H1 (cell line): ENCODE measurements around the gene ZBTB20. TPM values are rescaled to one million over a fixed set of nuclear protein-coding genes. Genes with fewer than 3 reads are reported as not detected.

Experiments
- CTCF ChIA-PET: fragments of 300-600 bp; sonication (Branson Sonifier 250); formaldehyde crosslinking; loops from one replicate; lab custom pipeline; 2021; ENCODE audit not compliant: partially characterized antibody; lab: Charles Lee
- POLR2A ChIA-PET: fragments of 300-600 bp; sonication (Branson Sonifier 250); formaldehyde crosslinking; loops from one replicate; lab custom pipeline; 2021; ENCODE audit warnings: inconsistent platforms; ENCODE audit not compliant: partially characterized antibody; lab: Charles Lee
- DNase-seq, 2 experiments: peaks; one replicate each; pipeline versions ENCODE4 v3.0.0 to v3.0.0-alpha.2; 2010 to 2022; ENCODE audit warnings: low spot score in 2 of 2, low read depth in 1 of 2, mixed read lengths in 1 of 2
- FAIRE-seq: peaks from 2 replicates; lab custom pipeline; 2011; peaks lifted over from hg19 to GRCh38; lab: Jason Lieb, UNC
- H2AFZ ChIP-seq: 2 replicates; pipeline ENCODE4 v1.8.1; 2012; ENCODE audit warnings: low read length, inconsistent platforms
- H2AK5ac ChIP-seq: 2 replicates; pipeline ENCODE4 v1.6.1; 2013; ENCODE audit warnings: low read depth, low read length
- H2BK120ac ChIP-seq: replicated peaks from 2 replicates; pipeline ENCODE3; 2013; ENCODE audit warnings: low read depth, low read length, inconsistent platforms
- H2BK12ac ChIP-seq: 2 replicates; pipeline ENCODE4 v1.6.1; 2013; ENCODE audit warnings: low read depth, low read length
- H2BK15ac ChIP-seq: 2 replicates; pipeline ENCODE4 v1.6.1; 2013; ENCODE audit warnings: low read length
- H2BK20ac ChIP-seq: 2 replicates; pipeline ENCODE4 v1.6.1; 2013; ENCODE audit warnings: low read length
- H2BK5ac ChIP-seq: 2 replicates; pipeline ENCODE4 v1.6.1; 2013; ENCODE audit warnings: low read depth, low read length
- H3K14ac ChIP-seq: 2 replicates; pipeline ENCODE4 v1.6.1; 2013; ENCODE audit warnings: inconsistent platforms; ENCODE audit not compliant: insufficient read length
- H3K18ac ChIP-seq: 2 replicates; pipeline ENCODE4 v1.6.1; 2013; ENCODE audit warnings: low read length; ENCODE audit errors: extremely low read depth
- H3K23ac ChIP-seq: 2 replicates; pipeline ENCODE4 v1.6.1; 2013; ENCODE audit warnings: inconsistent platforms; ENCODE audit not compliant: insufficient read length
- H3K23me2 ChIP-seq: 2 replicates; pipeline ENCODE4 v1.6.1; 2013; ENCODE audit warnings: low read depth, low read length
- H3K27ac ChIP-seq: 2 replicates; pipeline ENCODE4 v1.6.1; 2011; ENCODE audit warnings: low read depth, low read length, inconsistent platforms
- H3K27me3 ChIP-seq, 4 experiments: replicated peaks in 1 of 4; 1 replicate in 1 of 4; 2 replicates in 3 of 4; pipeline versions ENCODE4 v1.6.1 to v1.8.1; 2011 to 2013; ENCODE audit warnings: low read length in 3 of 4, mild to moderate bottlenecking in 3 of 4, inconsistent platforms in 2 of 4, mixed read lengths in 2 of 4, moderate library complexity in 1 of 4; ENCODE audit not compliant: control insufficient read depth in 3 of 4, insufficient read depth in 3 of 4; ENCODE audit errors: extremely low read depth in 1 of 4
- H3K36me3 ChIP-seq, 4 experiments: 2 replicates each; pipeline versions ENCODE4 v1.6.1 to v1.8.1; 2011 to 2013; ENCODE audit warnings: mild to moderate bottlenecking in 4 of 4, low read length in 3 of 4, moderate library complexity in 2 of 4, control low read depth in 1 of 4, inconsistent platforms in 1 of 4; ENCODE audit not compliant: insufficient read depth in 4 of 4, control insufficient read depth in 2 of 4
- H3K4ac ChIP-seq: replicated peaks from 2 replicates; pipeline ENCODE3; 2013; ENCODE audit warnings: low read length, low read depth, mixed read lengths, inconsistent platforms; ENCODE audit not compliant: insufficient read length
- H3K4me1 ChIP-seq, 4 experiments: replicated peaks in 1 of 4; 1 replicate in 1 of 4; 2 replicates in 3 of 4; pipeline versions ENCODE4 v1.6.1 to v1.8.1; 2011 to 2013; ENCODE audit warnings: low read length in 3 of 4, inconsistent platforms in 2 of 4, mixed read lengths in 1 of 4; ENCODE audit not compliant: insufficient read depth in 4 of 4, control insufficient read depth in 3 of 4
- H3K4me2 ChIP-seq, 2 experiments: 2 replicates each; pipeline versions ENCODE4 v1.6.1 to v1.8.1; 2011 to 2013; ENCODE audit warnings: low read depth in 2 of 2, low read length in 2 of 2, control low read depth in 1 of 2, inconsistent platforms in 1 of 2, mild to moderate bottlenecking in 1 of 2; ENCODE audit not compliant: insufficient read depth in 1 of 2
- H3K4me3 ChIP-seq, 4 experiments: fragments of 200-600, 300-600 bp in 1 of 4; sonication (generic), shearing (Covaris generic), sonication (Bioruptor Twin) in 1 of 4; 2 replicates each; pipeline versions ENCODE4 v1.5.1 to v1.8.1; 2011 to 2016; ENCODE audit warnings: low read length in 4 of 4, low read depth in 3 of 4, control low read depth in 2 of 4, inconsistent platforms in 2 of 4, mild to moderate bottlenecking in 2 of 4, mixed read lengths in 1 of 4, moderate library complexity in 1 of 4; ENCODE audit not compliant: insufficient read depth in 2 of 4; ENCODE audit errors: extremely low read depth in 1 of 4
- H3K56ac ChIP-seq: replicated peaks from 2 replicates; pipeline ENCODE3; 2013; ENCODE audit warnings: low read depth, mild to moderate bottlenecking, mixed read lengths, low read length, inconsistent platforms; ENCODE audit not compliant: insufficient read length
- H3K79me1 ChIP-seq: 2 replicates; pipeline ENCODE4 v1.6.1; 2013; ENCODE audit warnings: low read depth, low read length, control low read depth
- H3K79me2 ChIP-seq, 2 experiments: 2 replicates each; pipeline versions ENCODE4 v1.6.1 to v1.8.1; 2012 to 2013; ENCODE audit warnings: low read length in 2 of 2, mild to moderate bottlenecking in 2 of 2, inconsistent platforms in 1 of 2; ENCODE audit not compliant: insufficient read depth in 2 of 2, control insufficient read depth in 1 of 2
- H3K9ac ChIP-seq, 4 experiments: replicated peaks in 1 of 4; 1 replicate in 1 of 4; 2 replicates in 3 of 4; pipeline versions ENCODE4 v1.6.1 to v1.8.1; 2011 to 2013; ENCODE audit warnings: low read depth in 3 of 4, low read length in 3 of 4, control low read depth in 2 of 4, mild to moderate bottlenecking in 2 of 4, moderate library complexity in 2 of 4, inconsistent platforms in 1 of 4; ENCODE audit errors: extremely low read depth in 1 of 4
- H3K9me3 ChIP-seq, 2 experiments: 2 replicates each; pipeline versions ENCODE4 v1.6.1 to v1.8.1; 2012 to 2013; ENCODE audit warnings: mild to moderate bottlenecking in 2 of 2, moderate library complexity in 2 of 2, control low read depth in 1 of 2, inconsistent platforms in 1 of 2, low read depth in 1 of 2, low read length in 1 of 2, mixed read lengths in 1 of 2; ENCODE audit not compliant: insufficient read depth in 2 of 2
- H4K20me1 ChIP-seq, 2 experiments: replicated peaks in 1 of 2; 2 replicates each; pipeline versions ENCODE3 to v1.8.1; 2011 to 2013; ENCODE audit warnings: inconsistent platforms in 2 of 2, low read length in 2 of 2, mild to moderate bottlenecking in 1 of 2; ENCODE audit not compliant: insufficient read depth in 2 of 2, control insufficient read depth in 1 of 2
- H4K5ac ChIP-seq: 2 replicates; pipeline ENCODE4 v1.6.1; 2013; ENCODE audit warnings: low read length, low read depth, mixed read lengths, inconsistent platforms; ENCODE audit not compliant: insufficient read length
- H4K8ac ChIP-seq: 2 replicates; pipeline ENCODE4 v1.8.0; 2013; ENCODE audit warnings: mild to moderate bottlenecking, moderate library complexity, low read length, inconsistent platforms; ENCODE audit not compliant: insufficient read depth; ENCODE audit errors: extremely low read depth
- H4K91ac ChIP-seq: replicated peaks from 2 replicates; pipeline ENCODE3; 2013; ENCODE audit warnings: low read length, mixed read lengths, inconsistent platforms; ENCODE audit not compliant: insufficient read length
- CBX5 ChIP-seq: fragments of 300-800, 300-1000 bp; sonication (generic); IDR thresholded peaks from 2 replicates; pipeline ENCODE4 v1.7.1; 2016; ENCODE audit warnings: antibody characterized with exemption, low read length, low read depth
- CTBP2 ChIP-seq: IDR thresholded peaks from 2 replicates; pipeline ENCODE4 v1.7.0; 2011; ENCODE audit warnings: borderline replicate concordance, mild to moderate bottlenecking, moderate library complexity, mixed read lengths, low read length; ENCODE audit not compliant: insufficient read depth, insufficient read length
- EP300 ChIP-seq, 2 experiments: IDR thresholded peaks; 1 replicate in 1 of 2; 2 replicates in 1 of 2; pipeline ENCODE4 v1.6.1; 2011 to 2012; ENCODE audit warnings: low read depth in 2 of 2, low read length in 2 of 2, mild to moderate bottlenecking in 2 of 2, borderline replicate concordance in 1 of 2, inconsistent platforms in 1 of 2, moderate library complexity in 1 of 2
- KDM1A ChIP-seq: fragments of 200-600, 300-600 bp; sonication (generic); IDR thresholded peaks from 2 replicates; pipeline ENCODE4 v1.7.1; 2016; ENCODE audit warnings: mild to moderate bottlenecking, low read length, borderline replicate concordance
- KDM5A ChIP-seq: fragments of 200-600 bp; IDR thresholded peaks from 2 replicates; pipeline ENCODE4 v1.7.1; 2012; ENCODE audit warnings: mild to moderate bottlenecking, low read length, inconsistent platforms, mixed read lengths
- MAFK ChIP-seq: IDR thresholded peaks from 2 replicates; pipeline ENCODE4 v1.6.1; 2012; ENCODE audit warnings: low read depth, mild to moderate bottlenecking, improper control_type of control experiment, low read length
- POU5F1 ChIP-seq: IDR thresholded peaks from 2 replicates; pipeline ENCODE4 v1.6.1; 2011; ENCODE audit warnings: low read depth, mild to moderate bottlenecking, low read length, moderate library complexity
- RBBP5 ChIP-seq: IDR thresholded peaks from 2 replicates; pipeline ENCODE4 v1.7.1; 2012; ENCODE audit warnings: low read depth, mild to moderate bottlenecking, inconsistent platforms, low read length, moderate library complexity, borderline replicate concordance
- SIX5 ChIP-seq: IDR thresholded peaks from 2 replicates; pipeline ENCODE4 v1.6.1; 2011; ENCODE audit warnings: mild to moderate bottlenecking, low read depth, low read length
- SP1 ChIP-seq: IDR thresholded peaks from 2 replicates; pipeline ENCODE4 v1.6.1; 2011; ENCODE audit warnings: low read depth, low read length
- SP4 ChIP-seq: IDR thresholded peaks from 2 replicates; pipeline ENCODE4 v1.6.1; 2012; ENCODE audit warnings: low read length, inconsistent platforms
- SUZ12 ChIP-seq: fragments of 200-600 bp; sonication (generic); IDR thresholded peaks from 2 replicates; pipeline ENCODE4 v1.6.1; 2012; ENCODE audit warnings: mild to moderate bottlenecking, inconsistent platforms, low read length, moderate library complexity, mixed read lengths
- WGBS, 2 experiments: shearing (Covaris generic) in 1 of 2; methylation state at CpG; one replicate each; pipeline versions ENCODE4 v1.1.6 to v1.1.7; 2013 to 2015; ENCODE audit warnings: low lambda C conversion rate in 2 of 2, mixed read lengths in 2 of 2, inconsistent platforms in 1 of 2, low coverage in 1 of 2, missing lambda C conversion rate in 1 of 2; ENCODE audit not compliant: insufficient replicate concordance in 2 of 2, insufficient coverage in 1 of 2, insufficient read length in 1 of 2; ENCODE audit errors: extremely low coverage in 1 of 2, missing lambda C conversion rate in 1 of 2; 5-methylcytosine and 5-hydroxymethylcytosine counted together
- polyA plus RNA-seq, 7 experiments: library from polyadenylated mRNA; depleted of rRNA in 3 of 7; stranded (reverse) in 5 of 7; unstranded in 2 of 7; fragments of >200 nt in 5 of 7; fragments of 200-250 nt in 2 of 7; gene quantifications; 1 replicate in 5 of 7; 2 replicates in 1 of 7; 4 replicates in 1 of 7; pipeline versions ENCODE4 v1.2.1 to v1.2.3, GENCODE V29; 2011 to 2013; ENCODE audit warnings: missing spikeins in 2 of 7, mixed read lengths in 2 of 7
- total RNA-seq: library from RNA; stranded (reverse); fragmentation: NEBNext Ultra II Directional; extraction: Animal tissue kit (Norgen Biotek cat#: 25700); gene quantifications from 2 replicates; pipeline ENCODE4 v1.2.1, GENCODE V29; 2021

Gene ZBTB20
- total and polyA plus RNA-seq, 2 of the 8 experiments (the other 6 are each of a cell fraction or from before 2014, with no cell fraction given) = 0.35 to 1.3 TPM

- Histone ChIP-seq H2AFZ (no peak overlapping the region), H2BK20ac (no peak overlapping the region), H3K4me2 (no peak overlapping the region), H3K9ac (no peak overlapping the region), H2BK120ac (no peak overlapping the region), H3K4ac (no peak overlapping the region), H3K14ac (no peak overlapping the region), H3K79me2 (no peaks in the 10 kb centered on the region), H3K56ac (no peak overlapping the region), H3K36me3 (no peaks in the 10 kb centered on the region), H2BK5ac (no peak overlapping the region), H3K79me1 (no peaks in the 10 kb centered on the region), H3K23me2 (no peaks in the 10 kb centered on the region), H4K20me1 (no peaks in the 10 kb centered on the region), H3K9me3 (no peaks in the 10 kb centered on the region), H3K4me3 (no peak overlapping the region), H4K8ac (no peak overlapping the region), H2BK15ac (no peak overlapping the region), H3K27ac (no peak overlapping the region), H2AK5ac (no peak overlapping the region), H3K4me1 (peaks cover 0 to 3% (median 0%) of the 10 kb centered on the region in 4 experiments; a peak in 1 of 7 replicates), H3K27me3 (no peaks in the 10 kb centered on the region), H4K5ac (no peak overlapping the region), H4K91ac (no peak overlapping the region), H3K23ac (no peak overlapping the region), H3K18ac (no peak overlapping the region), H2BK12ac (no peak overlapping the region)
- no peak for DNase-seq
- TF ChIP-seq RBBP5 = no peak
- TF ChIP-seq CBX5 = no peak
- no peak for TF ChIP-seq EP300 (IDR thresholded peaks at IDR 0.05; ENCODE audit: borderline replicate concordance in 1 of 2, low read depth in 2 of 2, low read length in 2 of 2)
- no peak for TF ChIP-seq CTBP2
- TF ChIP-seq SUZ12 = no peak
- no peak for TF ChIP-seq KDM1A
- no peak for TF ChIP-seq SP4
- no peak for TF ChIP-seq MAFK
- TF ChIP-seq SP1 = no peak
- TF ChIP-seq KDM5A = no peak
- no peak for TF ChIP-seq POU5F1
- TF ChIP-seq SIX5 = no peak
- ChIA-PET POLR2A (no interaction called here), CTCF (no interaction called here)
- 89% methylated on average over 6 of the region's 6 CpGs; no CpG with 5 or more reads in 1 of the 2 experiments for WGBS, 2 experiments
- FAIRE-seq = no peak
Measured at GRCh38 chr3:114506591-114507300, 640.3 kb downstream of the ZBTB20 start.
